Left lung (tissue), 10 donors: ENCODE results near the gene ODAD3. TPM values are rescaled to one million over a fixed set of nuclear protein-coding genes. Genes with fewer than 3 reads are reported as not detected.
A peak's percentile ranks its signal among the peaks of the same experiment; 100 is the strongest.
"Not testable (repeated sequence)": the region's sequence is repeated elsewhere in the genome, so short reads cannot be mapped to it uniquely, and the experiment has no call there.

Experiments
- ATAC-seq: fragments of 200-7000 bp; cut with Tn5 transposase; one replicate; pipeline ENCODE4 v1.9.1; 2020; ENCODE audit warnings: moderate library complexity
- DNase-seq, 4 donors: peaks; one replicate each; pipeline ENCODE4 v3.0.0-alpha.2; 2013 to 2020
- H3K27ac ChIP-seq, 2 donors: fragments of 200-600 bp; sonication (generic) in 1 of 2; one replicate each; pipeline versions ENCODE4 v1.5.0 to v1.8.0; 2020 to 2021
- H3K27me3 ChIP-seq, 2 donors: fragments of 200-600 bp; sonication (generic) in 1 of 2; one replicate each; pipeline versions ENCODE4 v1.5.0 to v1.8.0; 2020 to 2021
- H3K36me3 ChIP-seq, 2 donors: fragments of 200-600 bp; sonication (generic) in 1 of 2; one replicate each; pipeline versions ENCODE4 v1.5.0 to v1.8.0; 2020 to 2021
- H3K4me1 ChIP-seq, 2 donors: fragments of 200-600 bp; one replicate each; pipeline ENCODE4 v1.8.0; 2021
- H3K4me3 ChIP-seq, 2 donors: fragments of 200-600 bp; sonication (generic) in 1 of 2; one replicate each; pipeline versions ENCODE4 v1.5.0 to v1.8.0; 2020 to 2021; ENCODE audit warnings: mild to moderate bottlenecking in 1 of 2
- H3K9me3 ChIP-seq, 2 donors: fragments of 200-600 bp; sonication (generic) in 1 of 2; one replicate each; pipeline versions ENCODE4 v1.5.0 to v1.8.0; 2020 to 2021
- CTCF ChIP-seq, 2 donors: fragments of 200-600 bp; sonication (generic) in 1 of 2; IDR thresholded peaks; one replicate each; pipeline versions ENCODE4 v1.5.0 to v1.8.0; 2021; ENCODE audit warnings: antibody characterized with exemption in 2 of 2
- intact Hi-C, 2 donors: fragments of 100-400 bp; cut with DNase I; formaldehyde crosslinking; loops; one replicate each; pipeline versions ENCODE4 v1.11.2 to v1.14.2; 2022
- polyA plus RNA-seq, 6 donors: library from polyadenylated mRNA; unstranded; fragments of 120-200 nt; gene quantifications; one replicate each; pipeline ENCODE4 v1.2.1, GENCODE V29; 2013; ENCODE audit not compliant: insufficient read length in 6 of 6
- total RNA-seq, 2 donors: library from RNA; stranded (reverse); fragmentation: NEBNext Ultra II Directional; extraction: Animal tissue kit (Norgen Biotek cat#: 25700); gene quantifications; one replicate each; pipeline ENCODE4 v1.2.1, GENCODE V29; 2021
- donor health status: DM: no; HTN: yes; CAD: no.
- donor health status: DM: no; HTN: no; CAD: no.

Gene ODAD3
- total and polyA plus RNA-seq, 8 donors: 0.55 to 2.6 (median 1.9) TPM

DNA sequence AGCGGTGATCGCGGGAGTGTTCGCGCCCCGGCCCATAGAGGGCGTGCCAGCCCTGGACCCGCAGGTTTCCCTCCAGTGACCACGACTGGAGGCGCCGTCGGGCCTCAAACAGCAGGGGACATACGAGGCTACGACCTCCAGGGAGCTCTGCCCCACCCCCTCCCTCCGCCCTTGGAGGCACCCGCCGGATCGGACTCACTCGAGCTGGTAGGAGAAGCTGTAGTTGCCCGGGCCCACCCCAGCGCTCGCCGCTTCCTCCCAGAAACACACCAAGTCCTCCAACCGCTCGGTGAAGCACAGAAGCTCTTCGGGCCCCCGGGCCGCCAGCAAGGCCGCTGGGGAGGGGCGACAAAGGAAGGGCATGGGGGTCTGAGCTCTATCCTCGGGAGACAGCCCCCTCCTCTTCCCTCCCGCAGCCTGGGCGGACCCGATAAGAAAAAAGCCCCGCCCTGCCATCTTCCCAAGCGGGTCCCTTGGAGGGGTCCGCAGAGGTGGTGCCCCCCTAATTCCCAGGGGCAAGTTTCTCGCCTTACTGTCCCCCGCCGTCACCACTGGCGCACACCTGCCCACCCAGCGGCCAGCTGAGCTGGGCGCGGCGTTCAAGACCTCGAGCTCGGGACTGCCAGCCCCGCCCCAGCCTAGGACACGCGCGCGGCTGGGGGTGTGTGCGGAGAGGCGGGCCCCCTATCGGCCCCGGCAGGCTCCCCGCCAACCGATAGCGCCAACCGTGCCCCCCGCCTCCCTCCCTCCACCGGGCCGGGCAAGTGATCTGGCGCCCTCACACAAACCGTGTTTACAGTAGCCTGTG, 51.8 kb downstream of the ODAD3 start:
- Histone ChIP-seq H3K27me3 (peaks cover 0 to 27% of the 10 kb centered on the region in 2 donors), H3K4me1 (peaks cover 19 to 74% of the 10 kb centered on the region in 2 donors), H3K36me3 (no peaks in the 10 kb centered on the region), H3K27ac (no peak overlapping the region), H3K9me3 (no peaks in the 10 kb centered on the region), H3K4me3 (peak overlapping the region; percentile 38 to 51)
- TF ChIP-seq CTCF (IDR thresholded peaks at IDR 0.05): peak; percentile 63 to 77
- intact Hi-C loops: no loop called here
- ATAC-seq (peak; percentile 32), DNase-seq (peak in 2 of 4 donors; percentile 74 to 94)

- H3K4me1 ChIP-seq: peaks cover 19 to 81% of the 10 kb centered on the region in 2 donors
- DNase-seq (peak; percentile 93 to 96 (median 95)), ATAC-seq (peak; percentile 81)
- H3K36me3 ChIP-seq: no peaks in the 10 kb centered on the region
- intact Hi-C loops: no loop called here
- peak overlapping the region; percentile 51 to 72 for H3K4me3 ChIP-seq
- peak; percentile 57 to 70 for TF ChIP-seq CTCF (IDR thresholded peaks at IDR 0.05)
- H3K27ac ChIP-seq: peak overlapping the region; percentile 78 to 93
- H3K9me3 ChIP-seq: no peaks in the 10 kb centered on the region
- H3K27me3 ChIP-seq: peaks cover 0 to 27% of the 10 kb centered on the region in 2 donors
These were observed 54.0 kb downstream of the ODAD3 start for GRCh38 chr19:11380653-11381537.

DNA sequence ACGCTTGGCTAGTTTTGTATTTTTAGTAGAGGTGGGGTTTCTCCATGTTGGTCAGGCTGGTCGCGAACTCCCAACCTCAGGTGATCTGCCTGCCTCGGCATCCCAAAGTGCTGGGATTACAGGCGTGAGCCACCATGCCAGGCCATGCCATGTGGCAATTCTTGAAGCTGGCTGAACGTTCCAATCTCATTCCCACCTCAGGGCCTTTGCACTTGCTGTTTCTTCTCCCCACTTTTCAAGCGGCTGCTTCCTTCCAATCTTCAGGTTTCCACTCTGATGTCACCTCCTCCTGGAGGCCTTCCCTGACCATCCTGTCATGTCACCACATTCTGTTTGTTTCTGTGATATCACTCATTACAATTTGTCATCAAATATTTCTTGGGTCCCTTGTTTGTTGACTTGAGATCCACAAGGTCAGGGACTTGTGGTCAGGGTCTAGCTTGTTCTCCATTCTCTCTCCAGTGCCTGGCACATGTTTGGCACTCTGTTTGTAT, 55.0 kb downstream of the ODAD3 start:
- no peaks in the 10 kb centered on the region for H3K9me3 ChIP-seq
- H3K4me1 ChIP-seq: peaks cover 19 to 89% of the 10 kb centered on the region in 2 donors
- no peak for TF ChIP-seq CTCF (IDR thresholded peaks at IDR 0.05)
- ATAC-seq: no peak
- no peak overlapping the region for H3K27ac ChIP-seq
- no peak for DNase-seq
- no peak overlapping the region for H3K4me3 ChIP-seq
- H3K36me3 ChIP-seq: no peaks in the 10 kb centered on the region
- intact Hi-C loops: no loop called here
- peaks cover 0 to 27% of the 10 kb centered on the region in 2 donors for H3K27me3 ChIP-seq

- DNase-seq, H3K36me3 ChIP-seq, intact Hi-C loops, H3K4me3 ChIP-seq, ATAC-seq, H3K9me3 ChIP-seq: not testable (repeated sequence)
- Histone ChIP-seq H3K4me1 (peaks cover 18 to 87% of the 10 kb centered on the region in 2 donors), H3K27ac (peak overlapping the region in 1 of 2 donors; percentile 8), H3K27me3 (peaks cover 0 to 27% of the 10 kb centered on the region in 2 donors)
These were observed 55.6 kb downstream of the ODAD3 start for GRCh38 chr19:11379269-11379845.

- TF ChIP-seq CTCF (IDR thresholded peaks at IDR 0.05): peak; percentile 44 to 64
- intact Hi-C loops: no loop called here
- no peaks in the 10 kb centered on the region for H3K36me3 ChIP-seq
- peak overlapping the region; percentile 13 to 95 for H3K27ac ChIP-seq
- H3K27me3 ChIP-seq: peaks cover 0 to 19% of the 10 kb centered on the region in 2 donors
- DNase-seq: peak in 2 of 4 donors; percentile 46 to 83
- no peak for ATAC-seq
- peaks cover 11 to 87% of the 10 kb centered on the region in 2 donors for H3K4me1 ChIP-seq
- H3K9me3 ChIP-seq: no peaks in the 10 kb centered on the region
- no peak overlapping the region for H3K4me3 ChIP-seq
These were observed 56.4 kb downstream of the ODAD3 start for GRCh38 chr19:11378319-11379189.
